Transverse colon (tissue), 4 donors: Measurements from ENCODE around the gene ZNF438. TPM values are rescaled to one million over a fixed set of nuclear protein-coding genes. Genes with fewer than 3 reads are reported as not detected.
"Not testable (repeated sequence)": the region's sequence is repeated elsewhere in the genome, so short reads cannot be mapped to it uniquely, and the experiment has no call there.

Experiments
- DNase-seq: peaks from one replicate; pipeline ENCODE4 v3.0.0-alpha.2; 2019
- H3K27ac ChIP-seq, 4 donors: fragments of 200-600 bp; sonication (generic); 2 replicates each; pipeline ENCODE4 v1.5.1; 2016 to 2018; ENCODE audit warnings: inconsistent platforms in 4 of 4
- H3K27me3 ChIP-seq: fragments of 200-600 bp; sonication (generic); 2 replicates; pipeline ENCODE4 v1.5.1; 2017; ENCODE audit warnings: inconsistent platforms
- H3K36me3 ChIP-seq, 4 donors: fragments of 200-600 bp; sonication (generic); 2 replicates each; pipeline ENCODE4 v1.5.1; 2017 to 2019; ENCODE audit warnings: inconsistent platforms in 4 of 4
- H3K4me1 ChIP-seq, 4 donors: fragments of 200-600 bp; sonication (generic); 2 replicates each; pipeline ENCODE4 v1.5.1; 2017 to 2020; ENCODE audit warnings: inconsistent platforms in 4 of 4
- H3K4me3 ChIP-seq, 4 donors: fragments of 200-600 bp; sonication (generic); 1 replicate in 1 of 4; 2 replicates in 3 of 4; pipeline versions ENCODE4 v1.5.1 to v1.6.1; 2017 to 2019; ENCODE audit warnings: inconsistent platforms in 4 of 4
- H3K9me3 ChIP-seq, 2 donors: fragments of 200-600 bp; sonication (generic); 2 replicates each; pipeline ENCODE4 v1.5.1; 2017 to 2019; ENCODE audit warnings: inconsistent platforms in 2 of 2
- EP300 ChIP-seq: sonication (generic); formaldehyde crosslinking; IDR thresholded peaks from one replicate; pipeline ENCODE4 v1.6.1; 2017; ENCODE audit warnings: antibody characterized with exemption, low read depth
- POLR2A ChIP-seq: fragments of 450-650 bp; IDR thresholded peaks from one replicate; pipeline ENCODE4 v1.6.1; 2016; ENCODE audit warnings: antibody characterized with exemption, mild to moderate bottlenecking, moderate library complexity
- POLR2AphosphoS5 ChIP-seq, 3 donors: sonication (generic); formaldehyde crosslinking; IDR thresholded peaks; one replicate each; pipeline ENCODE4 v1.6.1; 2016; ENCODE audit warnings: antibody characterized with exemption in 3 of 3
- WGBS, 2 donors: methylation state at CpG; one replicate each; pipeline ENCODE4 v1.1.5; 2018; ENCODE audit warnings: low coverage in 1 of 2; 5-methylcytosine and 5-hydroxymethylcytosine counted together
- in situ Hi-C, 4 donors: fragments of 200-750 bp; cut with MboI; loops; one replicate each; pipeline versions ENCODE4 v1.15.0 to v1.15.1; 2017; ENCODE audit warnings: low sequenced_read_pairs in 3 of 4, low pct_ligation_motif_present in 1 of 4, low pct_unique_long_range_greater_than_20kb in 1 of 4
- intact Hi-C: fragments of 100-400 bp; cut with DNase I; formaldehyde crosslinking; loops from one replicate; pipeline ENCODE4 v1.15.1; 2023; ENCODE audit warnings: low total_unique reads
- total RNA-seq, 4 donors: library from RNA; depleted of rRNA; stranded (reverse); fragments of >200 nt; gene quantifications; one replicate each; pipeline ENCODE4 v1.1.0, GENCODE V29; 2016
- TF ChIP-seq, protein P1 (sequence below), 5 experiments: fragments of 200-600 bp in 3 of 5; fragments of 450-650 bp in 2 of 5; sonication (generic) in 3 of 5; IDR thresholded peaks; 1 replicate in 2 of 5; 2 replicates in 3 of 5; pipeline ENCODE4 v1.5.1; 2016 to 2017; ENCODE audit warnings: antibody characterized with exemption in 5 of 5, inconsistent platforms in 3 of 5, mild to moderate bottlenecking in 2 of 5, moderate library complexity in 1 of 5

Gene ZNF438
- total RNA-seq, 4 donors from 2014 or later: 4.4 to 7.4 (median 6.4) TPM

DNA sequence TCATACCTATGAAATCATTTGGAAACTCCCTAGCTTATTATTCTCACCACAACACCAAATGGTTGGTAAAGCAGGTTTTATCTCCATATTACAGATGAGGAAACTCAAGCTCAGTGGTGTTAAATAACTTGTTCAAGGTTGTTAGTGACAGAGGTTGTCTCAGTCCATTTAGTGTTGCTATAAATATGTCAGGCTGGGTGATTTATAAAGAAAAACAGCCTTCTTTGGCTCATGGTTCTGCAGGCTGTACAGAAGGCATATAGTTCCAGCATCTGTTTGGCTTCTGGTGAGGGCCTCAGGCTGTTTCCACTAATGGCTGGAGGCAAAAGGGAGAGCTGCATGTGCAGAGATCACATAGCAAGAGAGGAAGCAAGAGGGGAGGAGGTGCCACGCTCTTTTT, 96.6 kb downstream of the ZNF438 start:
- Histone ChIP-seq H3K4me3 (no peak overlapping the region), H3K27ac (no peak overlapping the region), H3K36me3 (no peaks in the 10 kb centered on the region), H3K27me3 (no peaks in the 10 kb centered on the region), H3K9me3 (no peaks in the 10 kb centered on the region), H3K4me1 (no peaks in the 10 kb centered on the region)
- no peak for DNase-seq
- intact Hi-C loops (no loop called here), in situ Hi-C loops (no loop called here)
- 67% methylated on average over 1 of the region's 1 CpG; no CpG with 5 or more reads in 1 of the 2 donors for WGBS, 2 donors
- TF ChIP-seq POLR2AphosphoS5 (IDR thresholded peaks at IDR 0.05) (no peak), POLR2A (no peak), EP300 (no peak)
- TF ChIP-seq, protein P1, sequence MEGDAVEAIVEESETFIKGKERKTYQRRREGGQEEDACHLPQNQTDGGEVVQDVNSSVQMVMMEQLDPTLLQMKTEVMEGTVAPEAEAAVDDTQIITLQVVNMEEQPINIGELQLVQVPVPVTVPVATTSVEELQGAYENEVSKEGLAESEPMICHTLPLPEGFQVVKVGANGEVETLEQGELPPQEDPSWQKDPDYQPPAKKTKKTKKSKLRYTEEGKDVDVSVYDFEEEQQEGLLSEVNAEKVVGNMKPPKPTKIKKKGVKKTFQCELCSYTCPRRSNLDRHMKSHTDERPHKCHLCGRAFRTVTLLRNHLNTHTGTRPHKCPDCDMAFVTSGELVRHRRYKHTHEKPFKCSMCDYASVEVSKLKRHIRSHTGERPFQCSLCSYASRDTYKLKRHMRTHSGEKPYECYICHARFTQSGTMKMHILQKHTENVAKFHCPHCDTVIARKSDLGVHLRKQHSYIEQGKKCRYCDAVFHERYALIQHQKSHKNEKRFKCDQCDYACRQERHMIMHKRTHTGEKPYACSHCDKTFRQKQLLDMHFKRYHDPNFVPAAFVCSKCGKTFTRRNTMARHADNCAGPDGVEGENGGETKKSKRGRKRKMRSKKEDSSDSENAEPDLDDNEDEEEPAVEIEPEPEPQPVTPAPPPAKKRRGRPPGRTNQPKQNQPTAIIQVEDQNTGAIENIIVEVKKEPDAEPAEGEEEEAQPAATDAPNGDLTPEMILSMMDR (IDR thresholded peaks at IDR 0.05): no peak

DNA sequence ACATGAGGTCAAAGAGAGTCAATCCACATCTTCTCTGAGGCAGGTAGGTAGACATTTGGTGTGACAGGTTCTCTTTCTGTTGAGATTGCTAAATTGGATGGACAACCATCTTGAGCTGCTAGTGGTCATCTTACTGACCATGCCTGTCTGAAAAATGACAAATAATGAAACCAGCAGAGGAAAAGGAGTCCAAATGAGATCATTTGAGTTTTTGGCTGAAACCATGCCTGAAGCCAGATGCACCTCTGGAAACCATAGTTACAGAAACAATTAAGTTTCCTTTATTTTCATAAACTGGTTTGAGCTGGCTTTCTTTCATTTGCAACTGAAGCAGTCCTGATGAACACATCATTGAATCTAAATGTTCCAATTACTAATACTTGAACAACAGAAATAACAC, 100.6 kb downstream of the ZNF438 start:
- Histone ChIP-seq H3K27me3 (no peaks in the 10 kb centered on the region), H3K9me3 (no peaks in the 10 kb centered on the region), H3K27ac (no peak overlapping the region), H3K4me1 (no peaks in the 10 kb centered on the region), H3K36me3 (no peaks in the 10 kb centered on the region), H3K4me3 (no peak overlapping the region)
- DNase-seq: no peak
- intact Hi-C loops (no loop called here), in situ Hi-C loops (no loop called here)
- TF ChIP-seq, protein P1 (IDR thresholded peaks at IDR 0.05): no peak
- TF ChIP-seq POLR2AphosphoS5 (IDR thresholded peaks at IDR 0.05) (no peak), EP300 (no peak), POLR2A (no peak)

DNA sequence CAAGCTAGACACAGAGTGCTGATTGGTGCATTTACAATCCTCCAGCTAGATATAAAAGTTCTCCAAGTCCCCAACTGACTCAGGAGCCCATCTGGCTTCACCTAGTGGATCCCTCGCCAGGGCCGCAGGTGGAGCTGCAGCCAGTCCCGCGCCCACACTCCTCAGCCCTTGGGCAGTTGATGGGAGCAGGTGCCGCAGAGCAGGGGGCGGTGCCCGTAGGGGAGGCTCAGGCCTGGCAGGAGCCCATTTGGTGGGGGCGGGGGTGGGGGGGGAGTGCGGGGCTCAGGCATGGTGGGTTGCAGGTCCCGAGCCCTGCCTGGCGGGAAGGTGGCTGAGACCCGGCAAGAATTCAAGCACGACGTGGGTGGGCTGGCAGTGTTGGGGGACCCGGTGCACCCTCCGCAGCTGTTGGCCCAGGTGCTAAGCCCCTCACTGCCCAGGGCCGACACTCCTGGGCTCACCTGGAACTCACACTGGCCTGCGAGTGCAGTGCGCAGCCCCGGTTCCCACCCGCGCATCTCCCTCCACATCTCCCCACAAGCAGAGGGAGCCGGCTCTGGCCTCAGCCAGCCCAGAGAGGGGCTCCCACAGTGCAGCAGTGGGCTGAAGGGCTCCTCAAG, 101.7 kb downstream of the ZNF438 start:
- H3K27ac ChIP-seq: no peak overlapping the region
- H3K4me3 ChIP-seq: no peak overlapping the region
- no peak for TF ChIP-seq POLR2AphosphoS5 (IDR thresholded peaks at IDR 0.05)
- no peak for TF ChIP-seq POLR2A
- no peak for TF ChIP-seq EP300
- TF ChIP-seq, protein P1 (IDR thresholded peaks at IDR 0.05): no peak
- intact Hi-C loops: no loop called here
- H3K9me3 ChIP-seq: no peaks in the 10 kb centered on the region
- H3K4me1 ChIP-seq: no peaks in the 10 kb centered on the region
- no peaks in the 10 kb centered on the region for H3K27me3 ChIP-seq
- in situ Hi-C loops: no loop called here
- WGBS, 2 donors: 93% methylated on average over 9 of the region's 23 CpGs; no CpG with 5 or more reads in 1 of the 2 donors
- no peak for DNase-seq
- H3K36me3 ChIP-seq: no peaks in the 10 kb centered on the region

DNA sequence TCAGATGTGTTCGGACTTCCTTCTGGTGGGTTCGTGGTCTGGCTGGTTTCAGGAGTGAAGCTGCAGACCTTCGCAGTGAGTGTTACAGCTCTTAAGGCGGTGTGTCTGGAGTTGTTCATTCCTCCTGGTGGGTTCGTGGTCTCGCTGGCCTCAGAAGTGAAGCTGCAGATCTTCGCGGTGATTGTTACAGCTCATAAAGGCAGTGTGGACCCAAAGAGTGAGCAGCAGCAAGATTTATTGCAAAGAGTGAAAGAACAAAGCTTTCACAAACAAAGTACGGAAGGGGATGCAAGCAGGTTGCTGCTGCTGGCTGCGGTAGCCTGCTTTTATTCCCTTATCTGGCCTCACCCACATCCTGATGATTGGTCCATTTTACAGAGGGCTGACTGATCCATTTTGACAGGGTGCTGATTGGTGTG, 102.3 kb downstream of the ZNF438 start:
- H3K4me1 ChIP-seq, DNase-seq, H3K27me3 ChIP-seq, intact Hi-C loops, H3K36me3 ChIP-seq, in situ Hi-C loops, H3K27ac ChIP-seq, H3K4me3 ChIP-seq, H3K9me3 ChIP-seq: not testable (repeated sequence)
- 75 to 100% methylated on average over 2 to 10 of the region's 10 CpGs for WGBS, 2 donors

DNA sequence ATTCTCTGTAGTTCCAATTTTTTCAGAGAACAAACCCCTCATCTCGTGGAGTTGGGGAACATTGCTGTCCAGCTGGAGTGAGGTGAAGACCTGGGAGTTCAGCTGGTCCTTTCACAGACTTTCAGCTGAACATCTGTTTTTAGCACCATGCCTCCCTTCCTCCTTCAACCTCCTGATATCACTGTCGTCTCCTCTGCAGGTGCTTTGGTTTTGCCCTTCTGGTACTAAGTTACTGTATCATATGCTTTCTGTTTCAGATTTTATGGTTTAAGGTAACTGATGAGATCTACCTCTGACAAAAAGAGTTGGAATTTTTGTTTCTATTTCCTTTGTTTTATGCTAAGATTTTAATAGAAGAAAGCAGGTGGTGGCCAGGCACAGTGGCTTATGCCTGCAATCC, 102.9 kb downstream of the ZNF438 start:
- no peak for DNase-seq
- Histone ChIP-seq H3K4me3 (no peak overlapping the region), H3K36me3 (peaks cover 0 to 5% (median 0%) of the 10 kb centered on the region in 4 donors), H3K4me1 (no peaks in the 10 kb centered on the region), H3K27me3 (no peaks in the 10 kb centered on the region), H3K9me3 (peaks cover 6 to 7% of the 10 kb centered on the region in 2 donors), H3K27ac (no peak overlapping the region)
- 73 to 94% methylated on average over 2 of the region's 2 CpGs for WGBS, 2 donors
- intact Hi-C loops (loop anchor here (1.0 kb wide), 1 partner anchor 18 kb away; no protein-coding TSS in a partner anchor), in situ Hi-C loops (no loop called here)
- no peak for TF ChIP-seq EP300
- TF ChIP-seq, protein P1 (IDR thresholded peaks at IDR 0.05): no peak
- no peak for TF ChIP-seq POLR2A
- TF ChIP-seq POLR2AphosphoS5 (IDR thresholded peaks at IDR 0.05): no peak
